Ovary (tissue), 9 donors: ENCODE results near the gene P2RY6. TPM values are rescaled to one million over a fixed set of nuclear protein-coding genes. Genes with fewer than 3 reads are reported as not detected.

Source experiments
- DNase-seq, 5 donors: peaks; one replicate each; pipeline ENCODE4 v3.0.0-alpha.2; 2019 to 2020
- H3K27ac ChIP-seq, 2 donors: fragments of 200-600 bp; one replicate each; pipeline versions ENCODE4 v1.5.1 to v1.8.0; 2019 to 2022
- H3K27me3 ChIP-seq: fragments of 200-600 bp; one replicate; pipeline ENCODE4 v1.8.0; 2022
- H3K36me3 ChIP-seq: fragments of 200-600 bp; sonication (generic); one replicate; pipeline ENCODE4 v1.5.1; 2019
- H3K4me1 ChIP-seq: one replicate; pipeline ENCODE4 v1.8.1; 2013; ENCODE audit warnings: mild to moderate bottlenecking, moderate library complexity; ENCODE audit not compliant: insufficient read depth
- H3K4me3 ChIP-seq: fragments of 200-600 bp; sonication (generic); one replicate; pipeline ENCODE4 v1.5.1; 2017
- H3K9me3 ChIP-seq, 2 donors: fragments of 200-600 bp in 1 of 2; sonication (generic) in 1 of 2; one replicate each; pipeline versions ENCODE4 v1.5.1 to v1.8.1; 2013 to 2019; ENCODE audit warnings: mild to moderate bottlenecking in 1 of 2, moderate library complexity in 1 of 2
- EP300 ChIP-seq: sonication (generic); formaldehyde crosslinking; IDR thresholded peaks from one replicate; pipeline ENCODE4 v1.6.1; 2017; ENCODE audit warnings: antibody characterized with exemption
- POLR2A ChIP-seq: fragments of 450-650 bp; IDR thresholded peaks from one replicate; pipeline ENCODE4 v1.6.1; 2017; ENCODE audit warnings: antibody characterized with exemption, mild to moderate bottlenecking, moderate library complexity
- WGBS, 3 donors: extraction: QIAGEN DNeasy Blood & Tissue Kit in 1 of 3; methylation state at CpG; one replicate each; pipeline versions ENCODE4 v1.1.5 to v1.1.7; 2013 to 2017; 5-methylcytosine and 5-hydroxymethylcytosine counted together
- intact Hi-C, 4 donors: fragments of 100-400 bp; cut with DNase I; formaldehyde crosslinking; loops; one replicate each; pipeline versions ENCODE4 v1.11.0 to v1.15.1; 2022 to 2023
- polyA plus RNA-seq, 2 donors: library from polyadenylated mRNA; stranded (reverse); fragments of 200-250 nt in 1 of 2; fragments of 350-450 nt in 1 of 2; fragmentation: Illumina TruSeq in 1 of 2; extraction: RNeasy Lipid Tissue Mini Kit (QIAGEN cat#74804) in 1 of 2; gene quantifications; one replicate each; pipeline ENCODE4 v1.2.3, GENCODE V29; 2013 to 2014
- total RNA-seq, 7 donors: library from RNA; depleted of rRNA in 2 of 7; stranded (reverse); fragments of >200 nt in 2 of 7; fragmentation: NEBNext Ultra II Directional in 3 of 7; extraction: Animal tissue kit (Norgen Biotek cat#: 25700) in 3 of 7; gene quantifications; one replicate each; pipeline versions ENCODE4 v1.1.0 to v1.2.4, GENCODE V29; 2016 to 2023
- TF ChIP-seq, protein P1 (sequence below), 3 donors: fragments of 450-650 bp in 2 of 3; fragments of 200-600 bp in 1 of 3; IDR thresholded peaks; one replicate each; pipeline versions ENCODE4 v1.5.1 to v1.8.0; 2016 to 2022; ENCODE audit warnings: antibody characterized with exemption in 3 of 3, mild to moderate bottlenecking in 1 of 3
- donor health status: DM: no; HTN: no; CAD: no; lungs with moderate emphysema.
- donor health status: DM: no; HTN: no; CAD: no.
- donor health status: Bipolar disorder and iron deficiency.
- donor health status: DM: yes; HTN: yes; CAD: no.
- donor health status: DM: no; HTN: no; CAD: no.
- donor health status: DM: yes; HTN: yes; CAD: no.

The P2RY6 gene
- total and polyA plus RNA-seq, 9 donors = 0.23 to 1.4 (median 0.66) TPM; not detected in 1

DNA sequence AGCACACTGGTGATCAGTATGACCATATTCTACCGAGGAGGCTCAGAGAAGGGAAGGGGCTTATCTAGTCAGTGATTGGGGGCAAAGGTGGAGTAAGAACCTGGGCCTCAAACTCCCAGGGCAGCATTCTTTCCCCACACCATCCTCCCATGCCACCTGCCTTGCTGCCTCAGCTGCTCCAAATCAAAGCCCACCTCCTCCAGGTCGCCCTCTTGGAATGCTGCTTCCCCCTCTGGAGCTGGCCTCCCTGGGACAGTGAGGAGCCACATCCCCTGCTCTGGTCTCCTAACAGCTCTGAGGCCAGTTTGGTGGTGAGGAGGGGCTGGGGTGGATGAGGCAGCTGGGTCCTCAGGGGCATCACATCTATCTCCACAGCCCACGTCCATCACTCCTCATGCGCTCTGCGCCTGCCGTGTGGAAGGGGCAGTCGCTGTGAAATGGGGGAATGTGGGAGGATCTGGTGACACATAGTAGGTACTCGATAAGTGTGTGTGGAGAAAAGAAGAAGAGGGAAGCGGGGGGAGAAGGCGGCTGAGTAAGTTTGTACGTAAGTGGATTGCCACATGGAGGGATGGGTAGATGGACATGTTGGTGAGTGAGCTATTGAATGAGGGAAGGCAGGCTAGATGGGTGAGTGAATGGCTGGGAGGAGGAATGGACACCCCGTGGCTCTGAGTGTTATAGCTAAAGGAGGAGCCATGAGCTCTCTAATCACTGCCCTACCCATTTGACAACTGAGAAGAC, 19.8 kb downstream of the P2RY6 start:
- no peaks in the 10 kb centered on the region for H3K9me3 ChIP-seq
- no peak overlapping the region for H3K4me3 ChIP-seq
- no peak for TF ChIP-seq POLR2A
- TF ChIP-seq, protein P1, sequence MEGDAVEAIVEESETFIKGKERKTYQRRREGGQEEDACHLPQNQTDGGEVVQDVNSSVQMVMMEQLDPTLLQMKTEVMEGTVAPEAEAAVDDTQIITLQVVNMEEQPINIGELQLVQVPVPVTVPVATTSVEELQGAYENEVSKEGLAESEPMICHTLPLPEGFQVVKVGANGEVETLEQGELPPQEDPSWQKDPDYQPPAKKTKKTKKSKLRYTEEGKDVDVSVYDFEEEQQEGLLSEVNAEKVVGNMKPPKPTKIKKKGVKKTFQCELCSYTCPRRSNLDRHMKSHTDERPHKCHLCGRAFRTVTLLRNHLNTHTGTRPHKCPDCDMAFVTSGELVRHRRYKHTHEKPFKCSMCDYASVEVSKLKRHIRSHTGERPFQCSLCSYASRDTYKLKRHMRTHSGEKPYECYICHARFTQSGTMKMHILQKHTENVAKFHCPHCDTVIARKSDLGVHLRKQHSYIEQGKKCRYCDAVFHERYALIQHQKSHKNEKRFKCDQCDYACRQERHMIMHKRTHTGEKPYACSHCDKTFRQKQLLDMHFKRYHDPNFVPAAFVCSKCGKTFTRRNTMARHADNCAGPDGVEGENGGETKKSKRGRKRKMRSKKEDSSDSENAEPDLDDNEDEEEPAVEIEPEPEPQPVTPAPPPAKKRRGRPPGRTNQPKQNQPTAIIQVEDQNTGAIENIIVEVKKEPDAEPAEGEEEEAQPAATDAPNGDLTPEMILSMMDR (IDR thresholded peaks at IDR 0.05) = no peak
- no peak for TF ChIP-seq EP300
- no peaks in the 10 kb centered on the region for H3K36me3 ChIP-seq
- H3K27me3 ChIP-seq = no peaks in the 10 kb centered on the region
- 79 to 81% (median 80%) methylated on average over 12 of the region's 12 CpGs for WGBS, 3 donors
- H3K4me1 ChIP-seq = no peaks in the 10 kb centered on the region
- intact Hi-C loops = loop anchor here in 1 of 4 donors (10.0 kb wide), 1 partner anchor 103 kb away; no protein-coding TSS in a partner anchor
- H3K27ac ChIP-seq = no peak overlapping the region
- no peak for DNase-seq

DNA sequence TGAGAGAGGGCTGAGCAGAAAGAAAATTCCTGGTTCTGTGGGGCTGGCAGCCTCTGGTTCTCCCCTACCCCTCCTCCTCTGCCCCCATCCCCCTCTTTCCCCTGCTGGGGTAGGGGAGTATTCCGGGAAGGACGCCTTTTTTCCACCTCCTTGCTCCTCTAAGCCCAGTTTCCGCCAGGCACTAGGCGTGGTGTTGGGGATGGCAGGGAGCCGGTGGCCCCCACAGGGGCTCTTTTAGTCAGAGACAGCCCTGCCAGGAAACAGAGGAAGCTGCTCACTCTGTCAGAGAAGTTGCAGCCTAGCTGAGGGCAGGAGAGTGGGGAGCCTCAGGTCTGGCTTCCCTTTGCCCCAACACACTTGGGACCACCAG, 20.4 kb downstream of the P2RY6 start:
- no peak for DNase-seq
- H3K27me3 ChIP-seq = no peaks in the 10 kb centered on the region
- intact Hi-C loops = loop anchor here in 1 of 4 donors (10.0 kb wide), 1 partner anchor 102 kb away; no protein-coding TSS in a partner anchor
- no peaks in the 10 kb centered on the region for H3K4me1 ChIP-seq
- no peaks in the 10 kb centered on the region for H3K9me3 ChIP-seq
- no peak overlapping the region for H3K27ac ChIP-seq
- H3K4me3 ChIP-seq = no peak overlapping the region
- 33 to 61% (median 45%) methylated on average over 5 of the region's 5 CpGs for WGBS, 3 donors
- H3K36me3 ChIP-seq = no peaks in the 10 kb centered on the region
- TF ChIP-seq EP300 (no peak), POLR2A (no peak)
- TF ChIP-seq, protein P1 (IDR thresholded peaks at IDR 0.05) = no peak

DNA sequence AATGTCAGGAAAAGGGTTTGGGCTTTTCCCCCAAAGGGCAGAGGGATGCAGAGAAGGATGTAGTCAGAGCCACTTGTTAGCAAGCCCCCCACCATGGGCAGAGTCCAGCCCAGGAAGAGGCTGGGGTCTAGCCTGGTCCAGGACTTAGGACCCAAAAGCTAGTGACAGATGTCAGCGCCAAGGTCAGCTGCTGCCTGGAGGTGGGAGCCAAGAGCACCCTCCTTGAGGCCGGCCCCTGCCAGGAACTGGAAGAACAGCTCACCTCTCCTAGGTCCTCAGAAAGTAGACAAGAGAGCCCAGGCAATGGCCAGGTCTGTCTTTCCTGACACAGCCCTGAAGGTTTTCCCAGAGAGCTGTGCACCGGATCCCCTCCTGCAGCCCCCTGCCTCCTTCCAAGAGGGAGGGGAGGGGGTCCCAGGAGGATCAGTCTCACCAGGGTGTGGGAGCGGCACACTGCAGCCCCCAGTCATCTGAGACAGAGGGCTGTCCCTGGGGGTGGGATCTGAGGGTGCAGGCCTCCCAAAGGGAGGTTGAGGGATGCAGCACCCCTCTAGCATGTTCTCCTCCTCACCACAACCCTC, 21.3 kb downstream of the P2RY6 start:
- Histone ChIP-seq H3K9me3 (no peaks in the 10 kb centered on the region), H3K27ac (no peak overlapping the region), H3K4me3 (no peak overlapping the region), H3K36me3 (no peaks in the 10 kb centered on the region), H3K27me3 (no peaks in the 10 kb centered on the region), H3K4me1 (no peaks in the 10 kb centered on the region)
- DNase-seq = no peak
- intact Hi-C loops = loop anchor here in 1 of 4 donors (10.0 kb wide), 1 partner anchor 101 kb away; no protein-coding TSS in a partner anchor
- WGBS, 3 donors = 85 to 88% (median 86%) methylated on average over 3 to 4 of the region's 4 CpGs
- TF ChIP-seq POLR2A (no peak), EP300 (no peak)
- TF ChIP-seq, protein P1 (IDR thresholded peaks at IDR 0.05) = no peak

DNA sequence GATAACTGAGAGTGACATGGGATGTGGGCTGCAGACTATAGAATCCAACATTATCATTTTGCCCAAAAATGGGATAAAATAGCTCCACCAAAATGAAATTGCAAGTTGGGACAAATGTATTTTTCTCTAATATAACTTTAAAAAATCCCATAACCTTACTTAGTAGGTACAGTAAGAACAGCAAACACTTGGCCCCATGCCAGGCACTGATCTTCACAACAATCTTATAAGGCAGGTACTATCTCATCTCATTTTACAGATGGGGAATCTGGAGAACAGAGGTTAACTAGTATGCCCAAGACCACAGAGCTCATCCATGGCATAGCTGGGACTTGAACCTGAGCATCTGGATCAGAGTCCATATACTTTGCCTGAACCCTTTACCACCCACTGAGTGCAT, 22.5 kb downstream of the P2RY6 start:
- no peak overlapping the region for H3K27ac ChIP-seq
- H3K27me3 ChIP-seq = no peaks in the 10 kb centered on the region
- H3K9me3 ChIP-seq = no peaks in the 10 kb centered on the region
- DNase-seq = no peak
- no peaks in the 10 kb centered on the region for H3K36me3 ChIP-seq
- TF ChIP-seq EP300 (no peak), POLR2A (no peak)
- TF ChIP-seq, protein P1 (IDR thresholded peaks at IDR 0.05) = no peak
- H3K4me3 ChIP-seq = no peak overlapping the region
- H3K4me1 ChIP-seq = no peaks in the 10 kb centered on the region
- intact Hi-C loops = loop anchor here in 3 of 4 donors (5.0 to 10.0 kb wide), 3 partner anchors 43 to 100 kb away; no protein-coding TSS in a partner anchor
